Endothelial cell of umbilical vein (primary cell): ENCODE results near the gene NAA60. TPM values are rescaled to one million over a fixed set of nuclear protein-coding genes. Genes with fewer than 3 reads are reported as not detected.

Experiments used
- BruUV-seq: library from RNA; stranded (reverse); fragments of 400-500 nt; replicated peaks from 2 replicates; lab custom pipeline; 2021; lab: Mats Ljungman, UMichigan
- CTCF ChIA-PET: fragments of 300-600, 350-600 bp; sonication (Branson Sonifier 250); formaldehyde crosslinking; loops from one replicate; lab custom pipeline; 2021; ENCODE audit warnings: antibody characterized with exemption, inconsistent platforms; lab: Charles Lee
- POLR2A ChIA-PET: fragments of 300-600, 350-600 bp; sonication (Branson Sonifier 250); formaldehyde crosslinking; loops from one replicate; lab custom pipeline; 2021; ENCODE audit warnings: antibody characterized with exemption, inconsistent platforms; lab: Charles Lee
- DNase-seq: peaks from one replicate; pipeline ENCODE4 v3.0.0-alpha.2; 2011; ENCODE audit warnings: low read depth, low spot score
- FAIRE-seq: peaks from 2 replicates; lab custom pipeline; 2011; peaks lifted over from hg19 to GRCh38; lab: Jason Lieb, UNC
- H2AFZ ChIP-seq: 2 replicates; pipeline ENCODE4 v1.6.0; 2012; ENCODE audit warnings: low read depth, low read length, control low read depth, inconsistent platforms
- H3K27ac ChIP-seq: 2 replicates; pipeline ENCODE4 v1.5.1; 2011; ENCODE audit warnings: low read depth, mild to moderate bottlenecking, control low read depth, low read length, moderate library complexity; ENCODE audit not compliant: insufficient read depth
- H3K27me3 ChIP-seq, 2 experiments: 2 replicates each; pipeline versions ENCODE4 v1.6.0 to v1.6.1; 2011; ENCODE audit warnings: low read length in 2 of 2, mixed read lengths in 1 of 2; ENCODE audit not compliant: control insufficient read depth in 2 of 2, insufficient read depth in 2 of 2
- H3K36me3 ChIP-seq, 2 experiments: 2 replicates in 1 of 2; 3 replicates in 1 of 2; pipeline ENCODE4 v1.5.1; 2011; ENCODE audit warnings: low read length in 2 of 2, mild to moderate bottlenecking in 1 of 2, moderate library complexity in 1 of 2; ENCODE audit not compliant: control insufficient read depth in 2 of 2, insufficient read depth in 2 of 2; ENCODE audit errors: extremely low read depth in 1 of 2
- H3K4me1 ChIP-seq: 3 replicates; pipeline ENCODE4 v1.5.1; 2011; ENCODE audit warnings: mild to moderate bottlenecking, low read length; ENCODE audit not compliant: control insufficient read depth, insufficient read depth; ENCODE audit errors: extremely low read depth
- H3K4me2 ChIP-seq: 2 replicates; pipeline ENCODE4 v1.6.1; 2011; ENCODE audit warnings: low read length, control low read depth, mixed read lengths; ENCODE audit not compliant: insufficient read depth
- H3K4me3 ChIP-seq, 3 experiments: fragments of 200-600 bp in 1 of 3; sonication (generic), shearing (Covaris generic) in 1 of 3; replicated peaks in 1 of 3; 2 replicates each; pipeline ENCODE4 v1.5.1; 2011 to 2016; ENCODE audit warnings: control low read depth in 3 of 3, low read length in 3 of 3, mild to moderate bottlenecking in 2 of 3, inconsistent platforms in 1 of 3, low read depth in 1 of 3, moderate library complexity in 1 of 3; ENCODE audit not compliant: insufficient read depth in 1 of 3
- H3K79me2 ChIP-seq: 2 replicates; pipeline ENCODE4 v1.6.0; 2012; ENCODE audit warnings: low read length, inconsistent platforms; ENCODE audit not compliant: control insufficient read depth, insufficient read depth
- H3K9ac ChIP-seq: replicated peaks from 2 replicates; pipeline ENCODE3; 2011; ENCODE audit warnings: low read length, control low read depth; ENCODE audit not compliant: insufficient read depth; ENCODE audit errors: extremely low read depth
- H3K9me1 ChIP-seq: replicated peaks from 3 replicates; pipeline ENCODE4 v1.6.0; 2011; ENCODE audit warnings: mild to moderate bottlenecking, low read length; ENCODE audit not compliant: control insufficient read depth, insufficient read depth; ENCODE audit errors: extremely low read depth
- H3K9me3 ChIP-seq: replicated peaks from 2 replicates; pipeline ENCODE4 v1.5.1; 2012; ENCODE audit warnings: low read length, inconsistent platforms; ENCODE audit not compliant: control insufficient read depth, insufficient read depth
- H4K20me1 ChIP-seq: replicated peaks from 2 replicates; pipeline ENCODE3; 2011; ENCODE audit warnings: mild to moderate bottlenecking, low read length; ENCODE audit not compliant: control insufficient read depth, insufficient read depth; ENCODE audit errors: extremely low read depth
- CTCF ChIP-seq, 2 donors: IDR thresholded peaks; 1 replicate in 1 of 2; 2 replicates in 1 of 2; pipeline ENCODE4 v1.5.1; 2011; ENCODE audit warnings: low read length in 2 of 2, mild to moderate bottlenecking in 2 of 2, moderate library complexity in 2 of 2, control low read depth in 1 of 2, inconsistent platforms in 1 of 2, low read depth in 1 of 2; ENCODE audit not compliant: insufficient read depth in 1 of 2; ENCODE audit errors: extremely low read depth in 1 of 2
- EZH2 ChIP-seq: IDR thresholded peaks from 2 replicates; pipeline ENCODE4 v1.6.1; 2012; ENCODE audit warnings: borderline replicate concordance, low read depth, mild to moderate bottlenecking, moderate library complexity, low read length, inconsistent platforms; ENCODE audit not compliant: severe bottlenecking
- FOS ChIP-seq: IDR thresholded peaks from 2 replicates; pipeline ENCODE4 v1.6.1; 2011; ENCODE audit warnings: mild to moderate bottlenecking, low read length, moderate library complexity, borderline replicate concordance; ENCODE audit not compliant: insufficient read depth
- GATA2 ChIP-seq: IDR thresholded peaks from 2 replicates; pipeline ENCODE4 v1.7.0; 2011; ENCODE audit warnings: low read depth, mild to moderate bottlenecking, moderate library complexity, mixed read lengths, low read length; ENCODE audit not compliant: insufficient read length, insufficient read depth
- JUN ChIP-seq: IDR thresholded peaks from 2 replicates; pipeline ENCODE4 v1.6.1; 2011; ENCODE audit warnings: borderline replicate concordance, low read depth; ENCODE audit not compliant: insufficient read length, insufficient read depth
- MYC ChIP-seq: IDR thresholded peaks from one replicate; pipeline ENCODE4 v1.6.1; 2011; ENCODE audit warnings: mild to moderate bottlenecking, low read depth, low read length
- POLR2A ChIP-seq: IDR thresholded peaks from 2 replicates; pipeline ENCODE4 v1.6.1; 2012; ENCODE audit warnings: low read depth, mild to moderate bottlenecking, control low read depth, low read length
- POLR2AphosphoS5 ChIP-seq: IDR thresholded peaks from 2 replicates; pipeline ENCODE4 v1.6.1; 2012; ENCODE audit warnings: low read depth, mild to moderate bottlenecking, control low read depth, low read length, moderate library complexity; ENCODE audit not compliant: insufficient read depth
- dilution Hi-C: fragments of 300-500 bp; cut with MboI; formaldehyde crosslinking; loops from one replicate; pipeline ENCODE4 v1.15.0; 2019; ENCODE audit warnings: low sequenced_read_pairs; ENCODE audit not compliant: extremely low pct_ligation_motif_present
- intact Hi-C: fragments of 100-400 bp; cut with micrococcal nuclease; formaldehyde crosslinking; loops from one replicate; pipeline ENCODE4 v1.10.0; 2022
- polyA plus RNA-seq, 4 experiments: library from polyadenylated mRNA; depleted of rRNA in 3 of 4; stranded (reverse) in 3 of 4; unstranded in 1 of 4; fragments of >200 nt; gene quantifications; 2 replicates each; pipeline versions ENCODE4 v1.2.1 to v1.2.3, GENCODE V29; 2011 to 2012; ENCODE audit warnings: missing spikeins in 1 of 4
- total RNA-seq: library from RNA; stranded (reverse); gene quantifications from 2 replicates; pipeline ENCODE4 v1.2.3, GENCODE V29; 2021
- TF ChIP-seq, protein P1 (sequence below): IDR thresholded peaks from 2 replicates; pipeline ENCODE4 v1.6.1; 2011; ENCODE audit not compliant: insufficient read depth, insufficient read length

Gene NAA60
- total and polyA plus RNA-seq, 2 donors (not counting 3 experiments of a cell fraction or from before 2014, with no cell fraction given), result 22.1 to 42.9 TPM

GRCh38 chr16:3511286-3512180 lies 68.1 kb downstream of the NAA60 start:
- no TSS peak for BruUV-seq
- ChIA-PET CTCF (interaction anchor here (2.0 kb wide), 1 partner anchor 13 kb away, joined by 6 read pairs; no protein-coding TSS in a partner anchor), POLR2A (no interaction called here)
- no peaks in the 10 kb centered on the region for H4K20me1 ChIP-seq
- H3K27ac ChIP-seq, result no peak overlapping the region
- no peak overlapping the region for H3K9ac ChIP-seq
- H3K4me1 ChIP-seq, result no peaks in the 10 kb centered on the region
- DNase-seq (no peak), FAIRE-seq (no peak)
- H3K4me3 ChIP-seq, result no peak overlapping the region
- no peak overlapping the region for H2AFZ ChIP-seq
- H3K27me3 ChIP-seq, result no peaks in the 10 kb centered on the region
- H3K4me2 ChIP-seq, result no peak overlapping the region
- dilution Hi-C loops (no loop called here), intact Hi-C loops (no loop called here)
- peaks cover 5 to 17% of the 10 kb centered on the region in 2 experiments for H3K36me3 ChIP-seq
- TF ChIP-seq POLR2A (no peak), EZH2 (no peak), JUN (no peak), POLR2AphosphoS5 (no peak), GATA2 (no peak), MYC (no peak), FOS (no peak), CTCF (IDR thresholded peaks at IDR 0.05; ENCODE audit: extremely low read depth in 1 of 2, insufficient read depth in 1 of 2, low read depth in 1 of 2, low read length in 2 of 2) (no peak)
- TF ChIP-seq, protein P1, sequence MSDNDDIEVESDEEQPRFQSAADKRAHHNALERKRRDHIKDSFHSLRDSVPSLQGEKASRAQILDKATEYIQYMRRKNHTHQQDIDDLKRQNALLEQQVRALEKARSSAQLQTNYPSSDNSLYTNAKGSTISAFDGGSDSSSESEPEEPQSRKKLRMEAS, result no peak
- H3K9me1 ChIP-seq, result no peaks in the 10 kb centered on the region
- no peaks in the 10 kb centered on the region for H3K79me2 ChIP-seq
- H3K9me3 ChIP-seq, result no peaks in the 10 kb centered on the region
